ENCODE data around the gene TTC34. TPM values are rescaled to one million over a fixed set of nuclear protein-coding genes. Genes with fewer than 3 reads are reported as not detected.
A peak's percentile ranks its signal among the peaks of the same experiment; 100 is the strongest.
"Not testable (repeated sequence)": the region's sequence is repeated elsewhere in the genome, so short reads cannot be mapped to it uniquely, and the experiment has no call there.

TTC34 gene
- total and polyA plus RNA-seq, 5 experiments from 2014 or later: 0.03 to 6.2 (median 0.37) TPM

DNA sequence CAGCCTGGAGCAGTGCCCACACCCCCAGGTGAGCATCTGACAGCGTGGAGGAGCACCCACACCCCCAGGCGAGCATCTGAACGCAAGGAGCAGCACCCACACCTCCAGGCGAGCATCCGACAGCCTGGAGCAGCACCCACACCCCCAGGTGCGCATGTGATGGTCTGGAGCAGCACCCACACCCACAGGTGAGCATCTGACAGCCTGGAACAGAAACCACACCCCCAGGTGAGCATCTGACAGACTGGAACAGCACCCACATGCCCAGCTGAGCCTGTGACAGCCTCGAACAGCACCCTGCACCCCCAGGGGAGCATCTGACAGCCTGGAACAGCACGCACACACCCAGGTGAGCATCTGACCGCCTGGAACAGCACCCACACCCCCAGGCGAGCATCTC lies 46.9 kb downstream of the TTC34 start:
- H3K27ac Mint-ChIP-seq, H3K9me3 Mint-ChIP-seq, POLR2A ChIA-PET, H3K4me1 Mint-ChIP-seq, H3K36me3 Mint-ChIP-seq, ATAC-seq, H3K4me3 Mint-ChIP-seq, DNase-seq: not testable (repeated sequence)
- peaks cover 0 to 10% (median 0%) of the 10 kb centered on the region in 5 donors for H3K27me3 Mint-ChIP-seq

DNA sequence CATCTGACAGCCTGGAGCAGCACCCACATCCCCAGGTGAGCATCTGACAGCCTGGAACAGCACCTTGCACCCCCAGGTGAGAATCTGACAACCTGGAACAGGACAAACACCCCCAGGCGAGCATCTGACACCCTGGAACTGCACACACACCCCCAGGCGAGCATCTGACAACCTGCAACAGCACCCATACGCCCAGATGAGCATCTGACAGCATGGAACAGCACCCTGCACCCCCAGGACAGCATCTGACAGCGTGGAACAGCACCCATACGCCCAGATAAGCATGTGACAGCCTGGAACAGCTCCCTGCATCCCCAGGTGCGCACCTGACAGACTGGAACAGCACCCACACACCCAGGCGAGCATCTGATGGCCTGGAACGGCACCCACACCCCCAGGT lies 49.0 kb downstream of the TTC34 start:
- not testable (repeated sequence) for ATAC-seq, H3K36me3 Mint-ChIP-seq, H3K9me3 Mint-ChIP-seq

DNA sequence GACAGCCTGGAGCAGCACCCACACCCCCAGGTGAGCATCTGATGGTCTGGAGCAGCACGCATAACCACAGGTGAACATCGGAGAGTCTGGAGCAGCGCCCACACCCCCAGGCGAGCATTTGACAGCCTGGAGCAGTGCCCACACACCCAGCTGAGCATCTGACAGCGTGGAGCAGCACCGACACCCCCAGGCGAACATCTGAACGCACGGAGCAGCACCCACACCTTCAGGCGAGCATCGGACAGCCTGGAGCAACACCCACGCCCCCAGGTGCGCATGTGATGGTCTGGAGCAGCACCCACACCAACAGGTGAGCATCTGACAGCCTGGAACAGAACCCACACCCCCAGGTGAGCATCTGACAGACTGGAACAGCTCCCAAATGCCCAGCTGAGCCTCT lies 49.6 kb downstream of the TTC34 start:
- H3K9me3 Mint-ChIP-seq, ATAC-seq, H3K4me1 Mint-ChIP-seq, H3K27me3 Mint-ChIP-seq, POLR2A ChIA-PET, H3K4me3 Mint-ChIP-seq, H3K36me3 Mint-ChIP-seq, DNase-seq, H3K27ac Mint-ChIP-seq: not testable (repeated sequence)

More for the DNA sequence above, 49.0 kb downstream of the TTC34 start:
- DNase-seq, H3K27me3 Mint-ChIP-seq, H3K4me3 Mint-ChIP-seq, POLR2A ChIA-PET, H3K27ac Mint-ChIP-seq, H3K4me1 Mint-ChIP-seq: not testable (repeated sequence)

DNA sequence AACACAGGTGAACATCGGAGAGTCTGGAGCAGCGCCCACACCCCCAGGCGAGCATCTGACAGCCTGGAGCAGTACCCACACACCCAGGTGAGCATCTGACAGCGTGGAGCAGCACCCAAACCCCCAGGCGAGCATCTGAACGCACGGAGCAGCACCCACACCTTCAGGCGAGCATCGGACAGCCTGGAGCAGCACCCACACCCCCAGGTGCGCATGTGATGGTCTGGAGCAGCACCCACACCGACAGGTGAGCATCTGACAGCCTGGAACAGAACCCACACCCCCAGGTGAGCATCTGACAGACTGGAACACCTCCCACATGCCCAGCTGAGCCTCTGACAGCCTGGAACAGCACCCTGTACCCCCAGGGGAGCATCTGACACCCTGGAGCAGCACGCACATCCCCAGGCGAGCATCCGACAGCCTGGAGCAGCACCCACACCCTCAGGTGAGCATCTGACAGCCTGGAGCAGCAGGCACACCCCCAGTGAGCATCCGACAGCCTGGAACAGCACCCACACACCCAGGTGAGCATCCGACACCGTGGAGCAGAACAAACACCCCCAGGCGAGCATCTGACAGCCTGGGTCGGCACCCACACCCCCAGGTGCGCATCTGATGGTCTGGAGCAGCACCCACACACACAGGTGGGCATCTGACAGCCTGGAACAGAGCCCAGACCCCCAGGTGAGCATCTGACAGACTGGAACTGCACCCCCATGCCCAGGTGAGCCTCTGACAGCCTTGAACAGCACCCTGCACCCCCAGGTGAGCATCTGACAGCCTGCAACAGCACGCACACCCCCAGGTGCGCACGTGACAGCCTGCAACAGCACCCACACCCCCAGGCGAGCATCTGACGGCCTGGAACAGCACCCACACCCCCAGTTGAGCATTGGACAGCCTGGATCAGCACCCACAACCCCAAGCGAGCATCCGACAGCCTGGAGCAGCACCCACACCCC lies 50.4 kb downstream of the TTC34 start:
- H3K27ac Mint-ChIP-seq, DNase-seq, H3K4me3 Mint-ChIP-seq: not testable (repeated sequence)

DNA sequence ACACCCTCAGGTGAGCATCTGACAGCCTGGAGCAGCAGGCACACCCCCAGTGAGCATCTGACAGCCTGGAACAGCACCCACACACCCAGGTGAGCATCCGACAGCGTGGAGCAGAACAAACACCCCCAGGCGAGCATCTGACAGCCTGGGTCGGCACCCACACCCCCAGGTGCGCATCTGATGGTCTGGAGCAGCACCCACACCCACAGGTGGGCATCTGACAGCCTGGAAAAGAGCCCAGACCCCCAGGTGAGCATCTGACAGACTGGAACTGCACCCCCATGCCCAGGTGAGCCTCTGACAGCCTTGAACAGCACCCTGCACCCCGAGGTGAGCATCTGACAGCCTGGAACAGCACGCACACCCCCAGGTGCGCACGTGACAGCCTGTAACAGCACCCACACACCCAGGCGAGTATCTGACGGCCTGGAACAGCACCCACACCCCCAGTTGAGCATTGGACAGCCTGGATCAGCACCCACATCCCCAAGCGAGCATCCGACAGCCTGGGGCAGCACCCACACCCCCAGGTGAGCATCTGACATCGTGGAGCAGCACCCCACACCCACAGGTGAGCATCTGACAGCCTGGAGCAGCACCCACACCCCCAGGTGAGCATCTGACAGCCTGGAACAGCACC lies 51.3 kb downstream of the TTC34 start:
- H3K27ac Mint-ChIP-seq, H3K4me1 Mint-ChIP-seq, H3K27me3 Mint-ChIP-seq, ATAC-seq, POLR2A ChIA-PET, DNase-seq, H3K36me3 Mint-ChIP-seq, H3K4me3 Mint-ChIP-seq, H3K9me3 Mint-ChIP-seq: not testable (repeated sequence)

More for the DNA sequence above, 50.4 kb downstream of the TTC34 start:
- H3K9me3 Mint-ChIP-seq, ATAC-seq, H3K27me3 Mint-ChIP-seq, H3K4me1 Mint-ChIP-seq, POLR2A ChIA-PET, H3K36me3 Mint-ChIP-seq: not testable (repeated sequence)

DNA sequence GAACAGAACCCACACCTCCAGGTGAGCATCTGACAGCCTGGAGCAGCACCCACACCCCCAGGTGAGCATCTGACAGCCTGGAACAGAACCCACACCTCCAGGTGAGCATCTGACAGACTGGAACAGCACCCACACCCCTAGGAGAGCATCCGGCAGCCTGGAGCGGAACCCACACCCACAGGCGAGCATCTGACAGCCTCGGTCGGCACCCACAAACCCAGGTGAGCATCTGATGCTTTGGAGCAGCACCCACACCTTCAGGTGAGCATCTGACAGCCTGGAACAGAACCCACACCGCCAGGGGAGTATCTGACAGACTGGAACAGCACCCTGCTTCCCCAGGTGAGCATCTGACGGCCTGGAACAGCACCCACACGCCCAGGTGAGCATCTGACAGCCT lies 52.9 kb downstream of the TTC34 start:
- H3K9me3 Mint-ChIP-seq, POLR2A ChIA-PET, H3K27ac Mint-ChIP-seq, H3K4me3 Mint-ChIP-seq, H3K4me1 Mint-ChIP-seq, H3K27me3 Mint-ChIP-seq, H3K36me3 Mint-ChIP-seq, DNase-seq, ATAC-seq: not testable (repeated sequence)

DNA sequence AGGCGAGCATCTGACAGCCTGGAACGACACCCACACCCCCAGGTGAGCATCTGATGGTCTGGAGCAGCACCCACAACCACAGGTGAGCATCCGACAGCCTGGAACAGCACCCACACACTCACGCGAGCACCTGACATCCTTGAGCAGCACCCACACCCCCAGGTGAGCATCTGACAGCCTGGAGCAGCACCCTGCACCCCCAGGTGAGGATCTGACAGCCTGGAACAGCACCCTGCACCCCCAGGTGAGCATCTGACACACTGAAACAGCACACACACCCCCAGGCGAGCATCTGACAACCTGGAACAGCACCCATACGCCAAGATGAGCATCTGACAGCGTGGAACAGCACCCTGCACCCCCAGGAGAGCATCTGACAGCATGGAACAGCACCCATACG lies 106.7 kb downstream of the TTC34 start:
- DNase-seq, H3K4me3 Mint-ChIP-seq, H3K36me3 Mint-ChIP-seq, ATAC-seq, H3K27ac Mint-ChIP-seq, POLR2A ChIA-PET, H3K9me3 Mint-ChIP-seq, H3K4me1 Mint-ChIP-seq, H3K27me3 Mint-ChIP-seq: not testable (repeated sequence)

DNA sequence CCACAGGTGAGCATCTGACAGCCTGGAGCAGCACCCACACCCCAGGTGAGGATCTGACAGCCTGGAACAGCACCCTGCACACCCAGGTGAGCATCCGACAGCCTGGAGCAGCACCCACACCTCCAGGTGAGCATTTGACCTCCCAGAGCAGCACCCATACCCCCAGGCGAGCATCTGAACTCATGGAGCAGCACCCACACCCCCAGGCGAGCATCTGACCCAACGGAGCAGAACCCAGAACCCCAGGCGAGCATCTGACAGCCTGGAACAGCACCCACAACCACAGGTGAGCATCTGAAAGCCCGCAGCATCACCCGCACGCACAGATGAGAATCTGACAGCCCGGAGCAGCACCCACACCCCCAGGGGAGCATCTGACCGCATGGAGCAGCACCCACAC lies 111.3 kb downstream of the TTC34 start:
- ATAC-seq, H3K4me1 Mint-ChIP-seq, H3K4me3 Mint-ChIP-seq, H3K36me3 Mint-ChIP-seq, POLR2A ChIA-PET, DNase-seq, H3K9me3 Mint-ChIP-seq, H3K27ac Mint-ChIP-seq: not testable (repeated sequence)
- H3K27me3 Mint-ChIP-seq: peaks cover 0 to 16% (median 0%) of the 10 kb centered on the region in 5 donors

DNA sequence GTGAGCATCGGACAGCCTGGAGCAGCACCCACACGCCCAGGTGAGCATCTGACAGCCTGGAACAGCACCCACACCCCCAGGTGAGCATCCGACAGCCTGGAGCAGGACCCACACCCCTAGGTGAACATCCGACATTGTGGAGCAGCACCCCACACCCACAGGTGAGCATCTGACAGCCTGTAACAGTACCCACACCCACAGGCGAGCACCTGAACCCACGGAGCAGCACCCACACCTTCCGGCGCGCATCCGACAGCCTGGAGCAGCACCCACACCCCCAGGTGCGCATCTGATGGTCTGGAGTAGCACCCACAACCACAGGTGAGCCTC lies 113.2 kb downstream of the TTC34 start:
- peaks cover 0 to 31% (median 3%) of the 10 kb centered on the region in 5 donors for H3K27me3 Mint-ChIP-seq
- DNase-seq, H3K4me3 Mint-ChIP-seq, ATAC-seq, H3K36me3 Mint-ChIP-seq, H3K4me1 Mint-ChIP-seq, H3K9me3 Mint-ChIP-seq, POLR2A ChIA-PET, H3K27ac Mint-ChIP-seq: not testable (repeated sequence)

DNA sequence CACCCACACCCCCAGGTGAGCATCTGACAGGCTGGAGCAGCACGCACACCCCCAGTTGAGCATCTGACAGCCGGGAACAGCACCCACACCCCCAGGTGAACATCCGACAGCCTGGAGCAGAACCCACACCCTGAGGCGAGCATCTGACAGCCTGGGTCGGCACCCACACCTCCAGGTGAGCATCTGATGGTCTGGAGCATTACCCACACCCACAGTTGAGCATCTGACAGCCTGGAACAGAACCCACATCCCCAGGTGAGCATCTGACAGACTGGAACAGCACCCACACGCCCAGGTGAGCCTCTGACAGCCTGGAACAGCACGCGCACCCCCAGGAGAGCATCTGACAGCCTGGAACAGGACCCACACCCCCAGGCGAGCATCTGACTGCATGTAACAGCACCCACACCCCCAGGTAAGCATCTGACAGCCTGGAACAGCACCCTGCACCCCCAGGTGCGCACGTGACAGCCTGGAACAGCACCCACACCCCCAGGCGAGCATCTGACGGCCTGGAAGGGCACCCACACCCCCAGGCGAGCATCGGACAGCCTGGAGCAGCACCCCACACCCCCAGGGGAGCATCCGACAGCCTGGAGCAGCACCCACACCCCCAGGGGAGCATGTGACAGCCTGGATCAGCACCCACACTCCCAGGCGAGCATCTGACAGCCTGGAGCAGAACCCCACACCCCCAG lies 113.7 kb downstream of the TTC34 start:
- H3K27ac Mint-ChIP-seq, H3K4me3 Mint-ChIP-seq, H3K36me3 Mint-ChIP-seq, H3K9me3 Mint-ChIP-seq, H3K4me1 Mint-ChIP-seq, ATAC-seq, POLR2A ChIA-PET: not testable (repeated sequence)
- peaks cover 0 to 34% (median 3%) of the 10 kb centered on the region in 5 donors for H3K27me3 Mint-ChIP-seq
- DNase-seq: peak in 2 of 10 donors; percentile 7 to 78

DNA sequence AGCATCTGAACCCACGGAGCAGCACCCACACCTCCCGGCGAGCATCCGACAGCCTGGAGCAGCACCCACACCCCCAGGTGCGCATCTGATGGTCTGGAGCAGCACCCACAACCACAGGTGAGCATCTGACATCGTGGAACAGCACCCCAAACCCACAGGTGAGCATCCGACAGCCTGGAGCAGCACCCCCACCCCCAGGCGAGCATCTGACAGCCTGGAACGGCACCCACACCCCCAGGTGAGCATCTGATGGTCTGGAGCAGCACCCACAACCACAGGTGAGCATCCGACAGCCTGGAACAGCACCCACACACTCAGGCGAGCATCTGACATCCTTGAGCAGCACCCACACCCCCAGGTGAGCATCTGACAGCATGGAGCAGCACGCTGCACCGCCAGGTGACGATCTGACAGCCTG lies 114.3 kb downstream of the TTC34 start:
- POLR2A ChIA-PET, ATAC-seq, H3K4me3 Mint-ChIP-seq, H3K9me3 Mint-ChIP-seq, H3K36me3 Mint-ChIP-seq, H3K4me1 Mint-ChIP-seq, H3K27ac Mint-ChIP-seq: not testable (repeated sequence)
- peaks cover 0 to 34% (median 3%) of the 10 kb centered on the region in 5 donors for H3K27me3 Mint-ChIP-seq
- DNase-seq: peak in 1 of 10 donors; percentile 66

DNA sequence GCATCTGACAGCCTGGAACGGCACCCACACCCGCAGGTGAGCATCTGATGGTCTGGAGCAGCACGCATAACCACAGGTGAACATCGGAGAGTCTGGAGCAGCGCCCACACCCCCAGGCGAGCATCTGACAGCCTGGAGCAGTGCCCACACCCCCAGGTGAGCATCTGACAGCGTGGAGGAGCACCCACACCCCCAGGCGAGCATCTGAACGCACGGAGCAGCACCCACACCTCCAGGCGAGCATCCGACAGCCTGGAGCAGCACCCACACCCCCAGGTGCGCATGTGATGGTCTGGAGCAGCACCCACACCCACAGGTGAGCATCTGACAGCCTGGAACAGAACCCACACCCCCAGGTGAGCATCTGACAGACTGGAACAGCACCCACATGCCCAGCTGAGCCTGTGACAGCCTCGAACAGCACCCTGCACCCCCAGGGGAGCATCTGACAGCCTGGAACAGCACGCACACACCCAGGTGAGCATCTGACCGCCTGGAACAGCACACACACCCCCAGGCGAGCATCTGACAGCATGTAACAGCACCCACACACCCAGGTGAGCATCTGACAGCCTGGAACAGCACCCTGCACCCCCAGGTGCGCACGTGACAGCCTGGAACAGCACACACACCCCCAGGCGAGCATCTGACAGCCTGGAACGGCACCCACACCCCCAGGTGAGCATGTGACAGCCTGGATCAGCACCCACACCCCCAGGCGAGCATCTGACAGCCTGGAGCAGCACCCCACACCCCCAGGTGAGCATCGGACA lies 115.2 kb downstream of the TTC34 start:
- H3K36me3 Mint-ChIP-seq, H3K27ac Mint-ChIP-seq: not testable (repeated sequence)
- DNase-seq: peak in 1 of 10 donors; percentile 48

More for the DNA sequence above, 115.2 kb downstream of the TTC34 start:
- H3K4me3 Mint-ChIP-seq, H3K4me1 Mint-ChIP-seq, H3K9me3 Mint-ChIP-seq, POLR2A ChIA-PET, ATAC-seq: not testable (repeated sequence)
- peaks cover 0 to 34% (median 3%) of the 10 kb centered on the region in 5 donors for H3K27me3 Mint-ChIP-seq

Measured in naive thymus-derived CD8-positive, alpha-beta T cell (primary cell).